Activated CD8-positive, alpha-beta memory T cell treated with anti-CD3 and anti-CD28 coated beads, Interleukin-2, amount 50 U/mL, for 24 hours (primary cell): ENCODE data around the gene ABCC1.

ENCODE experiments used
- DNase-seq: peaks from one replicate; pipeline ENCODE4 v3.0.0-alpha.2; 2020; ENCODE audit errors: extremely low read depth

ABCC1 gene

GRCh38 chr16:16020291-16020690, 70.9 kb downstream of the ABCC1 start:
- DNase-seq, result no peak

DNA sequence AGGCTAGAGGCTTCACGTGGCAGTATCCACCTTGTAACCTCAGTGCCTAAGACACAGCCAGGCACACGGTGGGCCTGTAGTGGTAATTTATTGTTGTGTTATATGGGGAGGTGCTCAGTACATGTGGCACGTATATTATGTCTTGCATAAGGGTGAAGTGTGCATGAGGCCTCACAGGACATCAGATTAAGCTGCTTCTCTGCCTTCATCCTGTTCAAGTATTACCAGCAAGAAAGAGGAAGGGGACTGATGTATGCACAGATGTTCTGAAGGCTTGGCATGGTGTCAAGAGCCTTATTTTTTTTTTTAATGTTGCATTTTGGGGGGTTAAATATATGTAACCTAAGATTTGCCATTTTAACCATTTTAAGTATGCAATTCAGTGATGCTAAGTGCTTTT, 71.6 kb downstream of the ABCC1 start:
- no peak for DNase-seq

DNA sequence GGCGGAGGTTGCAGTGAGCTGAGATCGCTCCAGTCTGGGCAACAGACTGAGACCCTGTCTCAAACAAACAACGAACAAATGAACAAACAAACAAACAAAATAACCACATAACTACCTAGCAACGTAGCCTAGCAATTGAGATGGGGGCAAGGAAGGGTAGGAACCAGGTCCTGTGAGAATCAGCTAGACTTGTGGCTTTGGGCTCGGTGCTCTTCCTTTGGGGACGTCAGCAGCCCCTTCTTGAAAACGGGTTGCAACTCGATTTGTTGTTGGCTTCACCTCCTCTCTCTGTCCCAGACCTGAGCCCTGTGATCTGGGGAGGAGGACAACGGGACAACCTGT, 72.2 kb downstream of the ABCC1 start:
- DNase-seq, result no peak

GRCh38 chr16:16021988-16022682, 72.7 kb downstream of the ABCC1 start:
- no peak for DNase-seq

- DNase-seq, result no peak
Measured at GRCh38 chr16:16022683-16023064, 73.3 kb downstream of the ABCC1 start.

DNA sequence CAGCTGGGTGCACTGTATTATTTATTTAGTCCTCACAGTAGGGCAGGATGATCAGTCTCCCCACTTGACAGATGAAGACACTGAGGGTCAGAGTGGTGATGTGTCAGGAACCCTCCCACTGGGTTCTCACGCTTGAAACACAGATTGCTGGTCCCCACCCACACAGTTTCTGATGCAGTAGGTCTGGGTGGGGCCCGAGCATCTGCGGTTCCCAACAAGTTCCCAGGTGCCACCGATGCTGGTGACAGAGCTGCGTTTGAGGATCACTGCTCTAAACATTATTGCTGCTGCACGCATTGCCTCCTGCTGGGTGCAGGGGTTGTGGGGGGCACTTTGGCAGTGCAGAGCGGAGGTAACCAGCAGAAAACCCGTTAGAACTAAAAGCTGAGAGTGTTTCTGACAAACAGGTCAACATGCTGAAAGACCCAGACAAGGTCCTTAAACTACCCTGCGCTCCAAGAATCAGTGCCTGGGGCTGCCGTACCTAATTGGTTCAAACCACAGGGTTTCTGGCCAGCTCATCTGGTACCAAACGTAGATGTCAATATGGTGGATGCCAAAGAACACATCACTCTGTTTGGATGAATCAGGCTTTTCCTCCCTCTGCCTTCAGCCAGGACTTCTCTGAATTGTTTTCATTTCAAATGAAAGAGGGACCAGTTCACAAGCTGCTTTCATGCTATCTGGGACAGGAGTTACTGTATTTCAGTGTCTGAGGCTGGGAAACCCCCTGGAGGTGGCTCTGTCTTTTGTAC, 76.0 kb downstream of the ABCC1 start:
- DNase-seq, result peak; percentile 33

GRCh38 chr16:16027728-16028310, 78.4 kb downstream of the ABCC1 start:
- no peak for DNase-seq

- no peak for DNase-seq
Measured at GRCh38 chr16:16028311-16028999, 79.0 kb downstream of the ABCC1 start.

- no peak for DNase-seq
Measured at GRCh38 chr16:16029431-16030011, 80.1 kb downstream of the ABCC1 start.

- DNase-seq, result no peak
Measured at GRCh38 chr16:16030449-16030848, 81.0 kb downstream of the ABCC1 start.

- no peak for DNase-seq
Measured at GRCh38 chr16:16031401-16031800, 82.0 kb downstream of the ABCC1 start.

DNA sequence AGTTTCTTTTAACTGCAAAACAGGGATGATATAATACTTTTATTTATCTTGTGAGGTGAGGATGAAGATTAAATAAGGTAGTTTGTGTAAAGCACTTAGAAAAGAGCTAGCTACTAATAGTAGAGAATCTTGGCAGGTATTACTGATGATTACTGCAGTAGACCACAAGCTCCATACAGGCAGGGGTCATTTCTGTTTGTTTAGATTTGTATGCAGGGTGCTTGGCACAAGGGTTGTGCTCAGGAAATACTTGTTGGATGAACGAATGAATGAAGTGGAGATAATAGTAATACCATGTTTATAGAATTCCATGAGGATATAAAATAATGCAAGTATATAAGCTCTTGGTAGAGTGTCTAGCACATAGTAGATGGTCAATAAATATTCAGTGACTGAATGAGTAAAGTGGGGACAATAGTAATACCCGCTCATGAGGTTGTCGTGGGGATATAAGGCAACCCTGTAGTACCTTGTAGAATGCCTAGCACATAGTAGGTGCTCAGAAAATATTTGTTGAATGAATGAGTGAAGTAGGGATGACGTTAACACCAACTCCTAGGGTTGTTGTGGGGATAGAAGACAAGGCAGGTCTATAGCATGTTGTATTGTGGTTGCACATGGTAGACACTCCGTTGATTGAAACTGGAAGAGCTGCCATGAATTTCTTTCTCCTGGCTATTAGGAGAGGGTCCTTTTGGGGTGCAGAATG, 83.0 kb downstream of the ABCC1 start:
- no peak for DNase-seq

DNA sequence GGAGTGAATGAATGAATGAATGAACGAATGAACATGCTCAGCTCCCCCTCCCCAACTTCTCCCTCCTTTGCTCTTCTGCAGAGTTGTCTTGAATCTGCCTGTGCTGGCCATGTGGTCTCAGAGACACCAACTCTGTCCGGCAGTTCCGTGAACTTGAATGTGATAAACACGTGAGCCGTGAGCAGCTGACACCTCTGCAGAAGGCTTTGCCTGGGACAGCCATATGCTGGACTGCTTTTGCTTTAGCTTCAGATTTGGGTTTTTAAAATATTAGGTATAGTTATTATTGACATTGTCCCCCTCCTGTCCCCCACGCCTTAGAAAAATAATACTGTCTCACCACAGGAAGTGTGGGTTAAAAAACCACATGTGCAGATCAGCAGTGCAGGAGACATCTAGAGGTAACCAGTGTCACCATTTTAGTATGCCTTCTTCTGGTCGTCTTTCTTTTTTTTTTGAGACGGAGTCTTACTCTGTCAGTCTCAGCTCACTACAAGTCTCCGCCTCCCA, 83.8 kb downstream of the ABCC1 start:
- DNase-seq, result no peak

GRCh38 chr16:16036359-16036792, 87.0 kb downstream of the ABCC1 start:
- DNase-seq, result no peak

DNA sequence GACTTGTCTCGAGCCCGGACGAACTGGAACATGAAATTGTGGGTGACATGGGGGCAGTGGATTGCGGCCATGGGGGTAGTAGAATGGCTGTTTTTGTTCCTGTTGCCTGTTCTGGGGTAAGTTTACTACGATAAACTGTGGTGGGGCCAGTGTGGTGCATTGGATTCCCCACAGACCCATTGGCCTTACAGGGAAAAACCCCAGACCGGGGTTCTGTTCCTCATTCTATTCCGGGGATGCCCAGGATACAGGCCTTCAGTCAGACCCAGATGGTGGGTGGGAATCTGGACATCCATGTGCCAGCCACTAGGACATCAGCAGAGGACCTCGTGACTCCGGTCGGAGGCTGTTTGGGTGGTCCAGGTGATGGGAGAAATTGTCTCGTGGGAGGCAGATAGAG, 88.1 kb downstream of the ABCC1 start:
- no peak for DNase-seq

GRCh38 chr16:16037970-16038369, 88.6 kb downstream of the ABCC1 start:
- no peak for DNase-seq

DNA sequence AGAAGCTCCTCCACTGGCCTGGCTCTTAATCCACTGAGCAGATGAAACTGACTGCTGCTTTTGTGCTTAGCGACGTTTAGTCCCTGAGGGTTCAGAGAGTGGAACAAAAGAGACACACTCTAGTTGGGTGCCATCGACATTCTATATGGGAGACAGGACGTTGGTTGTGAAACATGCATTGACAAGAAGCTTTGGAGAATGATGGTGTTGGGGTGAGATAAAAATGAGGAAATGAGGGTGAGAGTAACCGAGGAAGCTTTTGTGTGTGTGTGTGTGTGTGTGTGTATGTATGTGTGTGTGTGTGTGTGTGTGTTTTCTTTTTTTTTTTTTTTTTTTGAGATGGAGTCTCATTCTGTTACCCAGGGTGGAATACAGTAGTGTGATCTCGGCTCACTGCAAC, 89.5 kb downstream of the ABCC1 start:
- DNase-seq, result no peak

- no peak for DNase-seq
Measured at GRCh38 chr16:16041196-16041892, 91.9 kb downstream of the ABCC1 start.

DNA sequence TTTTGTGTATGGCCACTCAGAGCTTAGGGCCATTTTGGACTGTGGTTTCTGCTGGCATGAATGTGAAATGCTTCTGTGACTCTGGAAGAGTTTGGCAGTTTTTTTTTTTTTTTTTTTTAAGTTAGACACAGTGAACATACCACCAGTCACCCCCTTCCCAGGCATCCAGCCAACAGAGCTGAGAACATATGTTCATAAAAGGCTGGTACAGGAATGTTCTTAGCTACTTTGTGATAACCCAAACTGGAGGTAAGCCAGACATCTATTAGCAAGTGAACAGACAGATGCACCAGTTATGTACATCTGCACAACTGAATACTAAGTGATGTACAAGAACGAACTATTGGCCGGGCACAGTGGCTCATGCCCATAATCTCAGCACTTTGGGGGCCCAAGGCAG, 92.7 kb downstream of the ABCC1 start:
- DNase-seq, result no peak

GRCh38 chr16:16045296-16045695, 95.9 kb downstream of the ABCC1 start:
- no peak for DNase-seq

DNA sequence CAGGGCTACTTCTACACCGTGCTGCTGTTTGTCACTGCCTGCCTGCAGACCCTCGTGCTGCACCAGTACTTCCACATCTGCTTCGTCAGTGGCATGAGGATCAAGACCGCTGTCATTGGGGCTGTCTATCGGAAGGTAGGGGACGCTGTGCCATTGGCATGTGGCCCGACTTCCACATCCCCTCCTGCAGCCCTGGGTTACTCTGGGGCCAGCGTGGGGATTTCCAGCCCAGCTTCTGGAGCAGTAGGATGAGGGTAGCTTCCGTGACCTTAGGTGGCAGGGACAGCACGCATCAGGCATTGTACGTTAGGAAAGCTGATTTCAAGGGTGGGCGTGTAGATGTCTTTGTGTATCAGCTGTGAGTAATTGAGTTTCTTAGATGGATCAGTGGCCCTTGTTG, 96.5 kb downstream of the ABCC1 start:
- no peak for DNase-seq
